Measurements from ENCODE around the gene SLC16A3. TPM values are rescaled to one million over a fixed set of nuclear protein-coding genes. Genes with fewer than 3 reads are reported as not detected.

SLC16A3 gene
- total RNA-seq, 3 donors from 2014 or later: 10.2 to 22.6 (median 17.3) TPM

- peak overlapping the region; percentile 85 to 91 for H3K27ac ChIP-seq
- H3K4me1 ChIP-seq: peaks cover 27 to 30% of the 10 kb centered on the region in 2 donors
- no peak for TF ChIP-seq POLR2A (IDR thresholded peaks at IDR 0.05)
- TF ChIP-seq CTCF (IDR thresholded peaks at IDR 0.05): no peak
- TF ChIP-seq POLR2AphosphoS5 (IDR thresholded peaks at IDR 0.05): no peak
- intact Hi-C loops (cut with DNase I; ENCODE audit: low total_unique reads): loop anchor here (10.0 kb wide), 1 partner anchor 78 kb away; no protein-coding TSS in a partner anchor
- no peaks in the 10 kb centered on the region for H3K27me3 ChIP-seq
- DNase-seq (ENCODE audit: low spot score in 2 of 2): peak in 1 of 2 donors; percentile 60
- H3K4me3 ChIP-seq: peak overlapping the region in 1 of 3 donors; percentile 33
- H3K36me3 ChIP-seq: peaks cover 22% of the 10 kb centered on the region
- no peaks in the 10 kb centered on the region for H3K9me3 ChIP-seq
Measured at GRCh38 chr17:82246365-82247181, 17.7 kb downstream of the SLC16A3 start.

- no peak for TF ChIP-seq POLR2AphosphoS5 (IDR thresholded peaks at IDR 0.05)
- no peak for TF ChIP-seq CTCF (IDR thresholded peaks at IDR 0.05)
- TF ChIP-seq POLR2A (IDR thresholded peaks at IDR 0.05): no peak
- Histone ChIP-seq H3K36me3 (peaks cover 22% of the 10 kb centered on the region), H3K4me3 (peak overlapping the region in 1 of 3 donors; percentile 33), H3K27ac (peak overlapping the region; percentile 85 to 91), H3K27me3 (no peaks in the 10 kb centered on the region), H3K9me3 (no peaks in the 10 kb centered on the region), H3K4me1 (peaks cover 20 to 22% of the 10 kb centered on the region in 2 donors)
- DNase-seq (ENCODE audit: low spot score in 2 of 2): no peak
- intact Hi-C loops (cut with DNase I; ENCODE audit: low total_unique reads): loop anchor here (10.0 kb wide), 1 partner anchor 77 kb away; no protein-coding TSS in a partner anchor
Measured at GRCh38 chr17:82247182-82247823, 18.5 kb downstream of the SLC16A3 start.

- DNase-seq (ENCODE audit: low spot score in 2 of 2): no peak
- intact Hi-C loops (cut with DNase I; ENCODE audit: low total_unique reads): loop anchor here (10.0 kb wide), 1 partner anchor 77 kb away; no protein-coding TSS in a partner anchor
Measured at GRCh38 chr17:82247856-82248671, 19.2 kb downstream of the SLC16A3 start.

More at GRCh38 chr17:82247856-82248671, 19.2 kb downstream of the SLC16A3 start:
- TF ChIP-seq POLR2AphosphoS5 (IDR thresholded peaks at IDR 0.05) (no peak), POLR2A (IDR thresholded peaks at IDR 0.05) (no peak), CTCF (IDR thresholded peaks at IDR 0.05) (no peak)
- H3K27ac ChIP-seq: peak overlapping the region; percentile 85 to 91
- H3K4me1 ChIP-seq: peaks cover 15 to 17% of the 10 kb centered on the region in 2 donors
- H3K4me3 ChIP-seq: no peak overlapping the region
- no peaks in the 10 kb centered on the region for H3K9me3 ChIP-seq
- no peaks in the 10 kb centered on the region for H3K27me3 ChIP-seq
- peaks cover 22% of the 10 kb centered on the region for H3K36me3 ChIP-seq

All from breast epithelium (tissue), 4 donors.